ENCODE measurements around the gene OBI1. TPM values are rescaled to one million over a fixed set of nuclear protein-coding genes. Genes with fewer than 3 reads are reported as not detected.

Gene OBI1, protein sequence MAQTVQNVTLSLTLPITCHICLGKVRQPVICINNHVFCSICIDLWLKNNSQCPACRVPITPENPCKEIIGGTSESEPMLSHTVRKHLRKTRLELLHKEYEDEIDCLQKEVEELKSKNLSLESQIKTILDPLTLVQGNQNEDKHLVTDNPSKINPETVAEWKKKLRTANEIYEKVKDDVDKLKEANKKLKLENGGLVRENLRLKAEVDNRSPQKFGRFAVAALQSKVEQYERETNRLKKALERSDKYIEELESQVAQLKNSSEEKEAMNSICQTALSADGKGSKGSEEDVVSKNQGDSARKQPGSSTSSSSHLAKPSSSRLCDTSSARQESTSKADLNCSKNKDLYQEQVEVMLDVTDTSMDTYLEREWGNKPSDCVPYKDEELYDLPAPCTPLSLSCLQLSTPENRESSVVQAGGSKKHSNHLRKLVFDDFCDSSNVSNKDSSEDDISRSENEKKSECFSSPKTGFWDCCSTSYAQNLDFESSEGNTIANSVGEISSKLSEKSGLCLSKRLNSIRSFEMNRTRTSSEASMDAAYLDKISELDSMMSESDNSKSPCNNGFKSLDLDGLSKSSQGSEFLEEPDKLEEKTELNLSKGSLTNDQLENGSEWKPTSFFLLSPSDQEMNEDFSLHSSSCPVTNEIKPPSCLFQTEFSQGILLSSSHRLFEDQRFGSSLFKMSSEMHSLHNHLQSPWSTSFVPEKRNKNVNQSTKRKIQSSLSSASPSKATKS
- total RNA-seq = 10 to 100 TPM; 26.8 to 27.9 TPM
- polyA plus RNA-seq (ENCODE audit: insufficient read depth, low read depth, low replicate concordance) = 14.8 TPM
- long read RNA-seq, donor 1, transcript RNF219-201 (6 exons, 3,529 nt) = major isoform, 10 of 21 reads
- long read RNA-seq, donor 1, partial matches to known transcripts = 11 of 21 reads
- long read RNA-seq, donor 1, other reads (novel, unspliced or antisense) = 0 of 21 reads
- long read RNA-seq, donor 2, transcript RNF219-201 (6 exons, 3,529 nt) = major isoform, 12 of 24 reads
- long read RNA-seq, donor 2, partial matches to known transcripts = 12 of 24 reads
- long read RNA-seq, donor 2, other reads (novel, unspliced or antisense) = 0 of 24 reads

DNA sequence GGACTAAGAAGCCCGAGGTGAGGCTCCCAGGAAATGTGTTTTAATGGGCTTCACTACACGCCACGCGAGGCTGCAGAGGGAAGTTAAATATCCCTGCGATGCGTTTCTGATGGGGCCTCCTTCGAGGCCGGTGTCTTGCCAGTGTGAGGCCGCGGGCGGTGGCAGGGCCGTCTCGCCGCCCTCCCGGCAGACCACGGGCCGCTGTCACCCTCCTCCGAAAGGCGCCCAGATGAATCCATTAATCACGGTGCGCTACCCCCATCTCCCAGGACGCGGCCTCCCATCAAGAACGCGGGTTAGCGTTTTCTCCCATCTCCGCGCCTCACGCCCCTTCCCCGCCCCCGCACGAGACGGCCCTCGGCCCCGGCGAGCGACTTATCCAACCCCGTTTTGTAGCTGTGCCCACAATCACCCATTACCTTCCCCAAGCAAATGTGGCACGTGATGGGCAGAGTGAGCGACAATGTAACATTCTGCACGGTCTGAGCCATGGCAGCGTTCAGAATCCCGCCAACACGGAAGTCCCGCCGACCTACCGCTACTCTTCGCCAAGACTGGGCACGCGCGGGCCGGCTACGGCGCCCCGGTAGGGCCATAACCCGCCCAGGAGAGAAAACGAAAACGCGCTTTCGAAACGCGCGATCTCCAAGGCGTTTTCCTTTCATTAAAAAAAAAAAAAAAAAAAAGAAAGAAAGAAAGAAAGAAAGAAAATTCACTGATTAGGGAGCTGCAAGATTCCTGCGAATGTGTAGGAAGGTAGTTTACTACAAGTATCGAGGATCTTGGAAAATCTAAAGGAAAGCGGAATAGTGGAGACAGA lies at the start of gene OBI1:
OBI1 (minus strand) TSS at position 526 of the 820 bp plus-strand sequence; CDS start at position 491, 35 bp downstream.
- no peaks in the 10 kb centered on the region for H3K36me3 ChIP-seq (ENCODE audit: low read depth, missing control alignments)

GRCh38 chr13:78701383-78701782 lies 42.4 kb upstream of the OBI1 start:
- 34 to 35% methylated on average over 1 of the region's 1 CpG for WGBS, 2 donors
- no peaks in the 10 kb centered on the region for H3K36me3 ChIP-seq (ENCODE audit: low read depth, missing control alignments)
- DNase-seq = no peak
- H3K27me3 ChIP-seq = no peaks in the 10 kb centered on the region
- H3K27ac ChIP-seq = no peak overlapping the region
- no peak overlapping the region for H3K4me3 ChIP-seq
- TF ChIP-seq, protein P1, sequence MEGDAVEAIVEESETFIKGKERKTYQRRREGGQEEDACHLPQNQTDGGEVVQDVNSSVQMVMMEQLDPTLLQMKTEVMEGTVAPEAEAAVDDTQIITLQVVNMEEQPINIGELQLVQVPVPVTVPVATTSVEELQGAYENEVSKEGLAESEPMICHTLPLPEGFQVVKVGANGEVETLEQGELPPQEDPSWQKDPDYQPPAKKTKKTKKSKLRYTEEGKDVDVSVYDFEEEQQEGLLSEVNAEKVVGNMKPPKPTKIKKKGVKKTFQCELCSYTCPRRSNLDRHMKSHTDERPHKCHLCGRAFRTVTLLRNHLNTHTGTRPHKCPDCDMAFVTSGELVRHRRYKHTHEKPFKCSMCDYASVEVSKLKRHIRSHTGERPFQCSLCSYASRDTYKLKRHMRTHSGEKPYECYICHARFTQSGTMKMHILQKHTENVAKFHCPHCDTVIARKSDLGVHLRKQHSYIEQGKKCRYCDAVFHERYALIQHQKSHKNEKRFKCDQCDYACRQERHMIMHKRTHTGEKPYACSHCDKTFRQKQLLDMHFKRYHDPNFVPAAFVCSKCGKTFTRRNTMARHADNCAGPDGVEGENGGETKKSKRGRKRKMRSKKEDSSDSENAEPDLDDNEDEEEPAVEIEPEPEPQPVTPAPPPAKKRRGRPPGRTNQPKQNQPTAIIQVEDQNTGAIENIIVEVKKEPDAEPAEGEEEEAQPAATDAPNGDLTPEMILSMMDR (IDR thresholded peaks at IDR 0.05) = no peak
- TF ChIP-seq POLR2A (IDR thresholded peaks at IDR 0.05) = no peak
- H3K4me1 ChIP-seq = no peaks in the 10 kb centered on the region
- no peaks in the 10 kb centered on the region for H3K9me3 ChIP-seq
- intact Hi-C loops (cut with DNase I; ENCODE audit: low total_unique reads) = no loop called here

More for the DNA sequence above, at the start of gene OBI1:
- H3K27me3 ChIP-seq = no peaks in the 10 kb centered on the region
- TF ChIP-seq, protein P1 (IDR thresholded peaks at IDR 0.05) = no peak
- TF ChIP-seq POLR2A (IDR thresholded peaks at IDR 0.05) = no peak
- H3K27ac ChIP-seq = peak within 1 kb of the TSS; percentile 63 to 82
- peak; percentile 97 for DNase-seq
- 0% methylated on average over 53 to 67 of the region's 67 CpGs for WGBS, 2 donors
- H3K9me3 ChIP-seq = no peaks in the 10 kb centered on the region
- peaks cover 14% of the 10 kb centered on the region for H3K4me1 ChIP-seq
- peak within 1 kb of the TSS; percentile 78 to 80 for H3K4me3 ChIP-seq
- intact Hi-C loops (cut with DNase I; ENCODE audit: low total_unique reads) = no loop called here

DNA sequence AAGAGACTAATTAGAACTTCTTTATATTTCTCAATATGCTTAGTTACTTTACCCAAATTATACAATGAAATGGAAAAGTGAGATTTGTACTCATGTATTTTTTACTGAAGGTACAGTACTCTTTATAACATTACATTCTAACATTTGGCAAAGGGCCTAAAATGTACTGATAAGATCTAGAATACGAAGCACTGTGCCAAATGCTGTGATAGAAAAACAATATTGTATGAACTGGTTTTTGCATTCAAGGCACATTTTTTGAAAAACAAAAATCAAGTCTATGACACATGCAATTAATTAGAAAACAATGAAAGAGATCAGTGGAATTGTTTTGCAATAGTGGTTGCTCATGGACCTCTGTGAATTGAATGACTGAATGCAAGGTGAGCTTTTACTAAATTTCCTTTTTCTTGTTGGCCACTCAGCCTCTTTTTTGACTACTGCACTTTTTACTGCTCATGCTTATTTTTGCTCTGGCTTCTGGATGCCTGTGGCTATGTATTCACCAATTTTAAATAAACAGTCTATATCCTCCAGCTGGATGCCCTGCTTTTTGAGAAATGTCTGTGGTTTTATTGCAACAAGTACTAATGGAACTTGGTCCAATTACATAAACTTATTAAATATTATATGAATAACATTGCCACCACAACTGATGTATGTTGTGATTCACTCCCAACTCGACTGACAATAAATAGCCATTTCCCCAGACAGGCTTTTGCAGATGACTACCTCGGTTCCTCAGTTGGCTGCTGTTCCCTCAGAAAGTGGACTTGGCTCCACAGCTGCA lies 41.4 kb upstream of the OBI1 start:
- Histone ChIP-seq H3K9me3 (no peaks in the 10 kb centered on the region), H3K36me3 (ENCODE audit: low read depth, missing control alignments) (no peaks in the 10 kb centered on the region), H3K4me3 (no peak overlapping the region), H3K4me1 (no peaks in the 10 kb centered on the region), H3K27ac (no peak overlapping the region), H3K27me3 (no peaks in the 10 kb centered on the region)
- TF ChIP-seq POLR2A (IDR thresholded peaks at IDR 0.05) = no peak
- TF ChIP-seq, protein P1 (IDR thresholded peaks at IDR 0.05) = no peak
- intact Hi-C loops (cut with DNase I; ENCODE audit: low total_unique reads) = no loop called here
- DNase-seq = no peak
- 52 to 61% methylated on average over 3 of the region's 3 CpGs for WGBS, 2 donors

- no peak for DNase-seq
- Histone ChIP-seq H3K27me3 (no peaks in the 10 kb centered on the region), H3K36me3 (ENCODE audit: low read depth, missing control alignments) (no peaks in the 10 kb centered on the region), H3K27ac (no peak overlapping the region), H3K4me1 (no peaks in the 10 kb centered on the region), H3K4me3 (no peak overlapping the region), H3K9me3 (no peaks in the 10 kb centered on the region)
- TF ChIP-seq, protein P1 (IDR thresholded peaks at IDR 0.05) = no peak
- no peak for TF ChIP-seq POLR2A (IDR thresholded peaks at IDR 0.05)
- 41% methylated on average over 2 of the region's 2 CpGs for WGBS, 2 donors
- intact Hi-C loops (cut with DNase I; ENCODE audit: low total_unique reads) = no loop called here
Observed at GRCh38 chr13:78689011-78689410, 30.1 kb upstream of the OBI1 start.
